ENCODE data around the gene CUX1.

- TF ChIP-seq, protein P1, sequence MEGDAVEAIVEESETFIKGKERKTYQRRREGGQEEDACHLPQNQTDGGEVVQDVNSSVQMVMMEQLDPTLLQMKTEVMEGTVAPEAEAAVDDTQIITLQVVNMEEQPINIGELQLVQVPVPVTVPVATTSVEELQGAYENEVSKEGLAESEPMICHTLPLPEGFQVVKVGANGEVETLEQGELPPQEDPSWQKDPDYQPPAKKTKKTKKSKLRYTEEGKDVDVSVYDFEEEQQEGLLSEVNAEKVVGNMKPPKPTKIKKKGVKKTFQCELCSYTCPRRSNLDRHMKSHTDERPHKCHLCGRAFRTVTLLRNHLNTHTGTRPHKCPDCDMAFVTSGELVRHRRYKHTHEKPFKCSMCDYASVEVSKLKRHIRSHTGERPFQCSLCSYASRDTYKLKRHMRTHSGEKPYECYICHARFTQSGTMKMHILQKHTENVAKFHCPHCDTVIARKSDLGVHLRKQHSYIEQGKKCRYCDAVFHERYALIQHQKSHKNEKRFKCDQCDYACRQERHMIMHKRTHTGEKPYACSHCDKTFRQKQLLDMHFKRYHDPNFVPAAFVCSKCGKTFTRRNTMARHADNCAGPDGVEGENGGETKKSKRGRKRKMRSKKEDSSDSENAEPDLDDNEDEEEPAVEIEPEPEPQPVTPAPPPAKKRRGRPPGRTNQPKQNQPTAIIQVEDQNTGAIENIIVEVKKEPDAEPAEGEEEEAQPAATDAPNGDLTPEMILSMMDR (IDR thresholded peaks at IDR 0.05; ENCODE audit: borderline replicate concordance, extremely low read depth, low read length, poor library complexity, severe bottlenecking) = no peak
- no peak for TF ChIP-seq EZH2 (IDR thresholded peaks at IDR 0.05; ENCODE audit: borderline replicate concordance, low read depth, low read length, severe bottlenecking)
Measured at GRCh38 chr7:101937717-101938514, 120.5 kb downstream of the CUX1 start.
